ENCODE data around the gene CREB3.

CREB3 gene

DNA sequence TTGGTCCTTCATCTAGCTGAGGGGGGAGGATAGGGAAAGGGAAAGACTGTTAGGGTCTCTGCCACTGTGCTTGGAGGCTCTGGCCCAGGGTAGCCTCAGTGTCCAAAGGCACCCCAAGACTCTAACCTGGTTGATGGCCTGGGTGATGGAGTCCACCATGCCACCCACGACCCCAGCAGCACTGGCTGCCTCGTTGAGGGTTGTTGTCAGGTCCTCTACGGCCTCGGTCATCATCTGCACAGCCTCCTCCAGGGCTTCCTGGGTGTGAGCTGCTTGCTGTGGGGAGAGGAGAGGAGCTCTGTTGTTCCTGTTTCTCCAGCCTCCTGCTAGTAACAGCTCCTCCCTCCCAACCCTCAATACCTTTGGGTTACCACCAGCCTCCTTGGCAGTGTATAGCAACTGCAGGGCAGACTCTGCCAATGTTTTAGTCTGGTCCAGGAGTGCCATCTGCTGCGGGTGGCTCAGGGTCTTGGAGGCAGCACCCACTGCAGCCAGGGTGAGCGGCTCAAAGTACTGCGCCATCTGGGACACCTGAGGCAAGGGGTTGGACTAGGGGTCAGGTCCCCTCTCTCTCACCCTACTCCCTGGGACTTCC is 26.5 kb upstream of the CREB3 start:
- Histone ChIP-seq H3K79me2 (ENCODE audit: low read length) (no peaks in the 10 kb centered on the region), H3K4me2 (ENCODE audit: low read depth, low read length) (no peak overlapping the region), H3K27me3 (replicated peaks; ENCODE audit: insufficient read depth, low read length) (no peaks in the 10 kb centered on the region), H3K4me3 (ENCODE audit: low read length) (no peak overlapping the region), H3K4me1 (ENCODE audit: low read length) (no peaks in the 10 kb centered on the region), H3K9me3 (replicated peaks; ENCODE audit: insufficient read depth, low read length) (no peaks in the 10 kb centered on the region), H3K9ac (ENCODE audit: low read length) (no peak overlapping the region), H3K27ac (ENCODE audit: low read length) (no peak overlapping the region), H3K36me3 (replicated peaks; ENCODE audit: insufficient read depth, low read length) (peaks cover 6% of the 10 kb centered on the region), H2AFZ (ENCODE audit: low read length) (no peak overlapping the region), H4K20me1 (ENCODE audit: insufficient read depth, low read length) (no peaks in the 10 kb centered on the region), H3F3A (ENCODE audit: insufficient read depth, low read length) (no peaks in the 10 kb centered on the region), H3K9me2 (replicated peaks; ENCODE audit: insufficient read depth, low read length) (no peaks in the 10 kb centered on the region)
- DNase-seq, result no peak
- TF ChIP-seq EZH2 (optimal IDR thresholded peaks at IDR 0.05; ENCODE audit: low read depth, low read length), result no peak
- no peak for TF ChIP-seq EZH2phosphoT487 (IDR thresholded peaks at IDR 0.05; ENCODE audit: low read length)
- TF ChIP-seq, protein P1, sequence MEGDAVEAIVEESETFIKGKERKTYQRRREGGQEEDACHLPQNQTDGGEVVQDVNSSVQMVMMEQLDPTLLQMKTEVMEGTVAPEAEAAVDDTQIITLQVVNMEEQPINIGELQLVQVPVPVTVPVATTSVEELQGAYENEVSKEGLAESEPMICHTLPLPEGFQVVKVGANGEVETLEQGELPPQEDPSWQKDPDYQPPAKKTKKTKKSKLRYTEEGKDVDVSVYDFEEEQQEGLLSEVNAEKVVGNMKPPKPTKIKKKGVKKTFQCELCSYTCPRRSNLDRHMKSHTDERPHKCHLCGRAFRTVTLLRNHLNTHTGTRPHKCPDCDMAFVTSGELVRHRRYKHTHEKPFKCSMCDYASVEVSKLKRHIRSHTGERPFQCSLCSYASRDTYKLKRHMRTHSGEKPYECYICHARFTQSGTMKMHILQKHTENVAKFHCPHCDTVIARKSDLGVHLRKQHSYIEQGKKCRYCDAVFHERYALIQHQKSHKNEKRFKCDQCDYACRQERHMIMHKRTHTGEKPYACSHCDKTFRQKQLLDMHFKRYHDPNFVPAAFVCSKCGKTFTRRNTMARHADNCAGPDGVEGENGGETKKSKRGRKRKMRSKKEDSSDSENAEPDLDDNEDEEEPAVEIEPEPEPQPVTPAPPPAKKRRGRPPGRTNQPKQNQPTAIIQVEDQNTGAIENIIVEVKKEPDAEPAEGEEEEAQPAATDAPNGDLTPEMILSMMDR (IDR thresholded peaks at IDR 0.05; ENCODE audit: low read length), result no peak

DNA sequence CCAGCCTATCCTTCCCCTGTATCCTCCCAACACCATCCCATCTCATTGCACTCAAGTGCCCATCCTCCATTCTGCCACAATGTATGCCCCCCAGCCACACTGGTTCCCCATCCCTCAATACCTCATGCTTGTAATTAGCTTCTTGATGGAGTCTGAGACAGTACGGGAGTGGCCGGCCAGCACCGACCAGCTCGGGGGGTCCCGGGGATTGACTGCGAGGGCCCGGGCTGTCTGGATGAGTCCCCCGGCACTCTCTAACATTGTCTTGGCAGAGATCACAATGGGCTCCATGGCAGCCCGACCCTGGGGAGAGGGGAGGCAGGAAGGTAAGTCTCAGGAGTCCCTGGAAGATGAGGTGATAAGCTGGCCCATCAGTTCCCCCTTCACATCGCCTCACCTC is 25.5 kb upstream of the CREB3 start:
- DNase-seq, result no peak
- Histone ChIP-seq H2AFZ (ENCODE audit: low read length) (no peak overlapping the region), H3K27me3 (replicated peaks; ENCODE audit: insufficient read depth, low read length) (no peaks in the 10 kb centered on the region), H3K4me2 (ENCODE audit: low read depth, low read length) (no peak overlapping the region), H3K4me3 (ENCODE audit: low read length) (no peak overlapping the region), H3K27ac (ENCODE audit: low read length) (no peak overlapping the region), H3K9me3 (replicated peaks; ENCODE audit: insufficient read depth, low read length) (no peaks in the 10 kb centered on the region), H3F3A (ENCODE audit: insufficient read depth, low read length) (no peaks in the 10 kb centered on the region), H3K4me1 (ENCODE audit: low read length) (no peaks in the 10 kb centered on the region), H4K20me1 (ENCODE audit: insufficient read depth, low read length) (no peaks in the 10 kb centered on the region), H3K79me2 (ENCODE audit: low read length) (no peaks in the 10 kb centered on the region), H3K36me3 (replicated peaks; ENCODE audit: insufficient read depth, low read length) (peaks cover 2% of the 10 kb centered on the region), H3K9me2 (replicated peaks; ENCODE audit: insufficient read depth, low read length) (no peaks in the 10 kb centered on the region), H3K9ac (ENCODE audit: low read length) (no peak overlapping the region)
- TF ChIP-seq, protein P1 (IDR thresholded peaks at IDR 0.05; ENCODE audit: low read length), result no peak
- TF ChIP-seq EZH2phosphoT487 (IDR thresholded peaks at IDR 0.05; ENCODE audit: low read length) (no peak), EZH2 (optimal IDR thresholded peaks at IDR 0.05; ENCODE audit: low read depth, low read length) (no peak)

DNA sequence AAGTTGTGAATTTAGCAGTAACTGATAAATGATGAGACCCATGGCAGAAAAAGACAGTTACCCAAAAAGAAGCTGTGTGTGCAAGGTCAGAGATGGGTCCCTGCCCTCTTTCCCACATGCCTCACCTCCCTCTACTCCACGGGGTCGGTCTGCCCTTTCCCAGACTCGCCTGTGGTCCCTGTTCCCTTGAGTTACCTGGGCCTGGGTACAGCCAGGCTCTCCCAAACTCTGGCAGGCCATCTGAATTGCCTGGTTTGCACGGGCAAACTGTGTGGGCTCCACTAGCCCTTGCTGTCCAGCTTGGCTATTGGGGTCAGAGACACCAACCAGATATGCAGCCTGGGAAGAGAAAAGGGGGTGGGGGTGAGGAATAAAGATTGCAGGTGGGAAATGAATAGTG is 24.3 kb upstream of the CREB3 start:
- Histone ChIP-seq H3K4me2 (ENCODE audit: low read depth, low read length) (no peak overlapping the region), H3K79me2 (ENCODE audit: low read length) (no peaks in the 10 kb centered on the region), H3K9me3 (replicated peaks; ENCODE audit: insufficient read depth, low read length) (no peaks in the 10 kb centered on the region), H4K20me1 (ENCODE audit: insufficient read depth, low read length) (no peaks in the 10 kb centered on the region), H3K27ac (ENCODE audit: low read length) (no peak overlapping the region), H3K36me3 (replicated peaks; ENCODE audit: insufficient read depth, low read length) (peaks cover 2% of the 10 kb centered on the region), H3K9ac (ENCODE audit: low read length) (no peak overlapping the region), H3K27me3 (replicated peaks; ENCODE audit: insufficient read depth, low read length) (no peaks in the 10 kb centered on the region), H2AFZ (ENCODE audit: low read length) (no peak overlapping the region), H3K4me3 (ENCODE audit: low read length) (no peak overlapping the region), H3K9me2 (replicated peaks; ENCODE audit: insufficient read depth, low read length) (no peaks in the 10 kb centered on the region), H3F3A (ENCODE audit: insufficient read depth, low read length) (no peaks in the 10 kb centered on the region), H3K4me1 (ENCODE audit: low read length) (no peaks in the 10 kb centered on the region)
- no peak for DNase-seq
- TF ChIP-seq EZH2phosphoT487 (IDR thresholded peaks at IDR 0.05; ENCODE audit: low read length) (no peak), EZH2 (optimal IDR thresholded peaks at IDR 0.05; ENCODE audit: low read depth, low read length) (no peak)
- TF ChIP-seq, protein P1 (IDR thresholded peaks at IDR 0.05; ENCODE audit: low read length), result no peak
